Large intestine (tissue), 12 donors: ENCODE measurements around the gene RBL1. TPM values are rescaled to one million over a fixed set of nuclear protein-coding genes. Genes with fewer than 3 reads are reported as not detected.
"Not testable (repeated sequence)": the region's sequence is repeated elsewhere in the genome, so short reads cannot be mapped to it uniquely, and the experiment has no call there.

ENCODE experiments used
- DNase-seq, 2 donors: peaks; one replicate each; pipeline versions ENCODE4 v3.0.0 to v3.0.0-alpha.2; 2013
- H3K27ac ChIP-seq: one replicate; pipeline ENCODE4 v1.5.1; 2013; ENCODE audit warnings: low read length
- H3K27me3 ChIP-seq: 2 replicates; pipeline ENCODE4 v1.6.1; 2013; ENCODE audit warnings: low read length; ENCODE audit not compliant: control insufficient read depth, insufficient read depth
- H3K36me3 ChIP-seq: 2 replicates; pipeline ENCODE4 v1.6.1; 2013; ENCODE audit warnings: low read length; ENCODE audit not compliant: control insufficient read depth, insufficient read depth
- H3K4me1 ChIP-seq: one replicate; pipeline ENCODE4 v1.6.1; 2013; ENCODE audit warnings: low read length; ENCODE audit not compliant: control insufficient read depth, insufficient read depth
- H3K4me3 ChIP-seq: one replicate; pipeline ENCODE4 v1.5.1; 2013; ENCODE audit warnings: low read length
- H3K9me3 ChIP-seq: one replicate; pipeline ENCODE4 v1.6.1; 2013; ENCODE audit warnings: mild to moderate bottlenecking, low read depth, low read length, moderate library complexity; ENCODE audit not compliant: control insufficient read depth
- WGBS: methylation state at CpG from one replicate; pipeline ENCODE4 v1.1.5; 2013; ENCODE audit warnings: low lambda C conversion rate; ENCODE audit not compliant: insufficient coverage; 5-methylcytosine and 5-hydroxymethylcytosine counted together
- long read RNA-seq, 11 donors: transcript quantifications; one replicate each; lab custom pipeline, GENCODE V29; 2026
- polyA plus RNA-seq: library from polyadenylated mRNA; unstranded; fragments of 120-200 nt; gene quantifications from one replicate; pipeline ENCODE4 v1.2.1, GENCODE V29; 2013

The RBL1 gene, protein sequence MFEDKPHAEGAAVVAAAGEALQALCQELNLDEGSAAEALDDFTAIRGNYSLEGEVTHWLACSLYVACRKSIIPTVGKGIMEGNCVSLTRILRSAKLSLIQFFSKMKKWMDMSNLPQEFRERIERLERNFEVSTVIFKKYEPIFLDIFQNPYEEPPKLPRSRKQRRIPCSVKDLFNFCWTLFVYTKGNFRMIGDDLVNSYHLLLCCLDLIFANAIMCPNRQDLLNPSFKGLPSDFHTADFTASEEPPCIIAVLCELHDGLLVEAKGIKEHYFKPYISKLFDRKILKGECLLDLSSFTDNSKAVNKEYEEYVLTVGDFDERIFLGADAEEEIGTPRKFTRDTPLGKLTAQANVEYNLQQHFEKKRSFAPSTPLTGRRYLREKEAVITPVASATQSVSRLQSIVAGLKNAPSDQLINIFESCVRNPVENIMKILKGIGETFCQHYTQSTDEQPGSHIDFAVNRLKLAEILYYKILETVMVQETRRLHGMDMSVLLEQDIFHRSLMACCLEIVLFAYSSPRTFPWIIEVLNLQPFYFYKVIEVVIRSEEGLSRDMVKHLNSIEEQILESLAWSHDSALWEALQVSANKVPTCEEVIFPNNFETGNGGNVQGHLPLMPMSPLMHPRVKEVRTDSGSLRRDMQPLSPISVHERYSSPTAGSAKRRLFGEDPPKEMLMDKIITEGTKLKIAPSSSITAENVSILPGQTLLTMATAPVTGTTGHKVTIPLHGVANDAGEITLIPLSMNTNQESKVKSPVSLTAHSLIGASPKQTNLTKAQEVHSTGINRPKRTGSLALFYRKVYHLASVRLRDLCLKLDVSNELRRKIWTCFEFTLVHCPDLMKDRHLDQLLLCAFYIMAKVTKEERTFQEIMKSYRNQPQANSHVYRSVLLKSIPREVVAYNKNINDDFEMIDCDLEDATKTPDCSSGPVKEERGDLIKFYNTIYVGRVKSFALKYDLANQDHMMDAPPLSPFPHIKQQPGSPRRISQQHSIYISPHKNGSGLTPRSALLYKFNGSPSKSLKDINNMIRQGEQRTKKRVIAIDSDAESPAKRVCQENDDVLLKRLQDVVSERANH
- polyA plus RNA-seq, result 6.0 TPM
- long read RNA-seq, donor 1, result 0 reads
- long read RNA-seq, donor 2, result 0 reads
- long read RNA-seq, donor 3, result 0 reads
- long read RNA-seq, donor 4, result 0 reads
- long read RNA-seq, donor 5, result 0 reads
- long read RNA-seq, donor 6, result 0 reads
- long read RNA-seq, donor 7, result 0 reads
- long read RNA-seq, donor 8, partial matches to known transcripts, result 0 of 1 reads
- long read RNA-seq, donor 8, other reads (novel, unspliced or antisense), result 0 of 1 reads
- long read RNA-seq, donor 9, result 0 reads
- long read RNA-seq, donor 10, result 0 reads
- long read RNA-seq, donor 11, result 0 reads

GRCh38 chr20:37095599-37096414 is at the start of gene RBL1:
Gene RBL1 (minus strand): TSS chr20:37095997. CDS start chr20:37095928, 69 bp downstream.
- Histone ChIP-seq H3K36me3 (no peaks in the 10 kb centered on the region), H3K9me3 (no peaks in the 10 kb centered on the region), H3K27ac (peak within 1 kb of the TSS; percentile 40), H3K4me3 (peak within 1 kb of the TSS; percentile 73), H3K27me3 (no peaks in the 10 kb centered on the region), H3K4me1 (peaks cover 3% of the 10 kb centered on the region)
- peak; percentile 74 to 96 for DNase-seq
- no CpG with 5 or more reads among the region's 58 CpGs for WGBS

- no peak overlapping the region for H3K27ac ChIP-seq
- no peak overlapping the region for H3K4me3 ChIP-seq
- peaks cover 5% of the 10 kb centered on the region for H3K4me1 ChIP-seq
- DNase-seq, result no peak
- H3K9me3 ChIP-seq, result no peaks in the 10 kb centered on the region
- H3K27me3 ChIP-seq, result no peaks in the 10 kb centered on the region
- H3K36me3 ChIP-seq, result no peaks in the 10 kb centered on the region
- WGBS, result no CpG with 5 or more reads among the region's 8 CpGs
Measured at GRCh38 chr20:37144856-37145404, 49.1 kb upstream of the RBL1 start.

- Histone ChIP-seq H3K4me3 (no peak overlapping the region), H3K27me3 (no peaks in the 10 kb centered on the region), H3K9me3 (no peaks in the 10 kb centered on the region), H3K4me1 (peaks cover 5% of the 10 kb centered on the region), H3K36me3 (no peaks in the 10 kb centered on the region), H3K27ac (peak overlapping the region; percentile 76)
- no CpG with 5 or more reads among the region's 3 CpGs for WGBS
- peak; percentile 29 to 64 for DNase-seq
Measured at GRCh38 chr20:37142708-37143107, 46.9 kb upstream of the RBL1 start.

DNA sequence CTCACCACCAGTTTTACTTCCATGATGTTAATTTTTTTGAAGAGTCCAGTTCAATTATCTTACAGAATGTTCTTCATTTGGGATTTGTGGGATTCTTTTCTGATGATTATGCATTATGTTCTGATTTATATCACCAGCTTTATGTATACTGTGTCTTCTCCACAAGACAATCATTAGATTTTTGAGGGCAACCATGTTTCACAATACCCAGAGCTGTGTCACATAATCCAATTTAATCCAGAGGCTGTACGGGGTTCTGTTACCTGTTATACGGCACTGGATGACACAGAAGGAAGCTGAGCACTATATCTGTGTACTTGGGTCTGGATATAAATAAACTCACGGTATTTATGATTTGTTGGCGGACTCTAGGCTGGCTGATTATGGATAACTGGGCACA is 41.8 kb upstream of the RBL1 start:
- Histone ChIP-seq H3K4me1 (no peaks in the 10 kb centered on the region), H3K27me3 (no peaks in the 10 kb centered on the region), H3K4me3 (no peak overlapping the region), H3K27ac (no peak overlapping the region), H3K9me3 (no peaks in the 10 kb centered on the region), H3K36me3 (no peaks in the 10 kb centered on the region)
- no CpG with 5 or more reads among the region's 4 CpGs for WGBS
- DNase-seq, result no peak

DNA sequence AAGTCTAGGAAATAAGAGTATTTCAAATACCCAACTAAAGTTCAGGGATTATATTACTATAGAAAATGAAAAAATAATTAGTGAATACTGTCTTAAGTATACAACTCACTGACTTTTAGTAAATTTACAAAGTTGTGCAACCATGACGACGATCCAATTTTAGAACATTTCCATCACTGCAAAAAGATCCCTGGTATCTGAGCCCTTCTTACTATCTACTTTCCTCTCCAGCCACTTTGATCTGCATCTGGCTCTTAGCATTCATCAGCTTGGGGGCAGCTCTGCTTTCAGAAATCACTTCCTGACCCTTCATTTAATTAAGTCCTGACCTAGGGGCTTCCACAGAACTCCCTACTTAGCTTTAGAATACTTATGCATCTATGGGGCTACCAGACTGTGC is 38.2 kb upstream of the RBL1 start:
- no peak for DNase-seq
- Histone ChIP-seq H3K36me3 (no peaks in the 10 kb centered on the region), H3K4me3 (no peak overlapping the region), H3K27ac (no peak overlapping the region), H3K27me3 (no peaks in the 10 kb centered on the region), H3K9me3 (no peaks in the 10 kb centered on the region), H3K4me1 (no peaks in the 10 kb centered on the region)
- WGBS, result no CpG with 5 or more reads among the region's 2 CpGs

DNA sequence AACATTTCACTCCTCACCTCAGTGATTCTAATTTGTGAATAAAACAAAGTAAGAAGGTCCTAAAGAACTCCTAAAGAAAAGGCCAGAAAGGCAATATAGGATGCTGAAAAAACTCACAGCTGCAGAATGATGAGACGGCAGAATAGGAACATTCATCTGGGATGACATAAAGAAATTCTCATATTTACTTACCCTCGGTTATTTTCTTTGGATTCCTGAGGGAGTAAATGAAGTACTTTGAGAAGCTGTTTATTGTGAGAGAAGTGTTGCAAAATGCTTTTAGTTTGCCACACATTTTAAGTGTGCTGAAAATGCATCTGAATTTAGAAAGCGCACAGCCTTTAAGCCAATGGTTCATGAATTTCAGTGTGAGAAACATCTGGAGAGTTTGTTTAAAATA is 35.7 kb upstream of the RBL1 start:
- H3K27me3 ChIP-seq, result no peaks in the 10 kb centered on the region
- H3K4me3 ChIP-seq, result no peak overlapping the region
- no peaks in the 10 kb centered on the region for H3K36me3 ChIP-seq
- H3K27ac ChIP-seq, result no peak overlapping the region
- no peak for DNase-seq
- H3K9me3 ChIP-seq, result no peaks in the 10 kb centered on the region
- no CpG with 5 or more reads among the region's 3 CpGs for WGBS
- no peaks in the 10 kb centered on the region for H3K4me1 ChIP-seq

DNA sequence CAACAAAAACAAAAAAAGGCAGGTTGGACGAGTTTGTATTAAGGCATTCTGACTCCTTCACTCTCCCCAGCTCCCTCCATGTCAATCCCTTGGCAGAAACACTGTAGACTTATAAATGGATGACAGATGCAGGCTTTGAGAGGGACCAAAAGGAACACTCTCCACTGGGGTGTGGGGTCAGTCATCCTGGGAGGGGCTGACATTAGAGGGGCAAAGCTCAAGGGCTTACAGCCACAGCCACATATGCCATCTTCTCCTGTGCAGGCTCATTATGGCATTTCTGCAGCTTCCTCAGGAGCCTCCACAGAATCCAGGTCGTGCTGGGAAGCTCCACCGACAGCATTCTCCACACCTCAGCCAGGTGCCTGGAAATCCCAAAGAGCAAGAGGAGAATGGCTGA is 33.0 kb upstream of the RBL1 start:
- WGBS, result no CpG with 5 or more reads among the region's 3 CpGs
- H3K36me3 ChIP-seq, result no peaks in the 10 kb centered on the region

DNA sequence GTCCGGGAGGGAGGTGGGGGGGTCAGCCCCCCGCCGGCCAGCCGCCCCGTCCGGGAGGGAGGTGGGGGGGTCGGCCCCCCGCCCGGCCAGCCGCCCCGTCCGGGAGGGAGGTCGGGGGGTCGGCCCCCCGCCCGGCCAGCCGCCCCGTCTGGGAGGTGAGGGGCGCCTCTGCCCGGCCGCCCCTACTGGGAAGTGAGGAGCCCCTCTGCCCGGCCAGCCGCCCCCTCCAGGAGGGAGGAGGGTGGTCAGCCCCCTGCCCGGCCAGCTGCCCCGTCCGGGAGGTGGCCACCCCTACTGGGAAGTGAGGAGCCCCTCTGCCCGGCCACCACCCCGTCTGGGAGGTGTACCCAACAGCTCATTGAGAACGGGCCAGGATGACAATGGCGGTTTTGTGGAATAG is 30.5 kb upstream of the RBL1 start:
- H3K27ac ChIP-seq, H3K36me3 ChIP-seq, H3K4me3 ChIP-seq, H3K27me3 ChIP-seq, H3K4me1 ChIP-seq, H3K9me3 ChIP-seq, DNase-seq: not testable (repeated sequence)
- no CpG with 5 or more reads among the region's 30 CpGs for WGBS

More for the DNA sequence above, 33.0 kb upstream of the RBL1 start:
- Histone ChIP-seq H3K27ac (no peak overlapping the region), H3K27me3 (no peaks in the 10 kb centered on the region), H3K9me3 (no peaks in the 10 kb centered on the region), H3K4me3 (no peak overlapping the region), H3K4me1 (no peaks in the 10 kb centered on the region)
- no peak for DNase-seq

GRCh38 chr20:37123441-37123840 is 27.6 kb upstream of the RBL1 start:
- Histone ChIP-seq H3K9me3 (no peaks in the 10 kb centered on the region), H3K36me3 (no peaks in the 10 kb centered on the region), H3K27me3 (no peaks in the 10 kb centered on the region), H3K4me1 (no peaks in the 10 kb centered on the region), H3K4me3 (no peak overlapping the region), H3K27ac (no peak overlapping the region)
- no peak for DNase-seq
- 87% methylated on average over 3 of the region's 6 CpGs for WGBS
